Uterus (tissue), 2 donors: ENCODE data around the gene FAM227B.

Experiments
- POLR2A ChIP-seq, 2 donors: fragments of 450-650 bp; IDR thresholded peaks; one replicate each; pipeline ENCODE4 v1.6.1; 2016; ENCODE audit warnings: antibody characterized with exemption in 2 of 2, mild to moderate bottlenecking in 1 of 2, moderate library complexity in 1 of 2
- TF ChIP-seq, protein P1 (sequence below), 4 experiments: fragments of 200-600 bp in 2 of 4; fragments of 450-650 bp in 2 of 4; sonication (generic) in 2 of 4; IDR thresholded peaks; one replicate each; pipeline ENCODE4 v1.5.1; 2016 to 2019; ENCODE audit warnings: antibody characterized with exemption in 4 of 4, mild to moderate bottlenecking in 2 of 4, moderate library complexity in 1 of 4

DNA sequence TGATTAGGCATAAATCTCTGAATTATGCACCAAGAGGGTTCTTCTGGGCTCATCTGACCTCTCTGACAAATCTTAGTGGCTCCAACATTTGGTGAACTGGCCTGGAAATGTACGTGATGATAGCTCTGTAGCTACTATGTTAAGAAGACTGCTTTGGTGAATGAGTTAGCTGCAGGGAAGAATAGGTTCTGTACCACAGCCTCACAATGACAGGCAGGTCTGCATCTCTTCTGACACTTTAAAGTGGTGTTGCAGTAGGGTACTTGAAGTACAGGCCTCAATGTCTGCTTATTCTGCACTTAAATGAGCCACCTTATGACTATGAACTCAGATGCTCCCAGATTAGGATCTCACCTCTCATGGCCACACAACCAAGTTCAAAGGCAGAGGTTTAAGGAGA lies 190.6 kb downstream of the FAM227B start:
- TF ChIP-seq, protein P1, sequence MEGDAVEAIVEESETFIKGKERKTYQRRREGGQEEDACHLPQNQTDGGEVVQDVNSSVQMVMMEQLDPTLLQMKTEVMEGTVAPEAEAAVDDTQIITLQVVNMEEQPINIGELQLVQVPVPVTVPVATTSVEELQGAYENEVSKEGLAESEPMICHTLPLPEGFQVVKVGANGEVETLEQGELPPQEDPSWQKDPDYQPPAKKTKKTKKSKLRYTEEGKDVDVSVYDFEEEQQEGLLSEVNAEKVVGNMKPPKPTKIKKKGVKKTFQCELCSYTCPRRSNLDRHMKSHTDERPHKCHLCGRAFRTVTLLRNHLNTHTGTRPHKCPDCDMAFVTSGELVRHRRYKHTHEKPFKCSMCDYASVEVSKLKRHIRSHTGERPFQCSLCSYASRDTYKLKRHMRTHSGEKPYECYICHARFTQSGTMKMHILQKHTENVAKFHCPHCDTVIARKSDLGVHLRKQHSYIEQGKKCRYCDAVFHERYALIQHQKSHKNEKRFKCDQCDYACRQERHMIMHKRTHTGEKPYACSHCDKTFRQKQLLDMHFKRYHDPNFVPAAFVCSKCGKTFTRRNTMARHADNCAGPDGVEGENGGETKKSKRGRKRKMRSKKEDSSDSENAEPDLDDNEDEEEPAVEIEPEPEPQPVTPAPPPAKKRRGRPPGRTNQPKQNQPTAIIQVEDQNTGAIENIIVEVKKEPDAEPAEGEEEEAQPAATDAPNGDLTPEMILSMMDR (IDR thresholded peaks at IDR 0.05), result no peak
- no peak for TF ChIP-seq POLR2A (IDR thresholded peaks at IDR 0.05)
